Activated CD8-positive, alpha-beta memory T cell treated with anti-CD3 and anti-CD28 coated beads, Interleukin-2, amount 10 ng/mL, durations not matched to agents 7 days and 5 days (primary cell): ENCODE data around the gene KRT71. TPM values are rescaled to one million over a fixed set of nuclear protein-coding genes. Genes with fewer than 3 reads are reported as not detected.
"Not testable (repeated sequence)": the region's sequence is repeated elsewhere in the genome, so short reads cannot be mapped to it uniquely, and the experiment has no call there.

Source experiments
- ATAC-seq: fragments of 150-1000 bp; cut with Tn5 transposase; one replicate; pipeline ENCODE4 v1.10.0; 2021; ENCODE audit warnings: moderate library complexity
- CTCF ChIA-PET: fragments of 350-600 bp; sonication (Branson Sonifier 250); formaldehyde crosslinking; loops from one replicate; lab custom pipeline; 2021; ENCODE audit warnings: antibody characterized with exemption; lab: Charles Lee
- DNase-seq: peaks from one replicate; pipeline ENCODE4 v3.0.0-alpha.2; 2020
- H3K27ac Mint-ChIP-seq: one replicate; pipeline ENCODE4 v1.8.0; 2021; ENCODE audit warnings: mild to moderate bottlenecking, mixed read lengths
- H3K27me3 Mint-ChIP-seq: one replicate; pipeline ENCODE4 v1.8.0; 2021; ENCODE audit warnings: mixed read lengths
- H3K36me3 Mint-ChIP-seq: one replicate; pipeline ENCODE4 v1.8.0; 2021; ENCODE audit warnings: mild to moderate bottlenecking, mixed read lengths
- H3K4me1 Mint-ChIP-seq: one replicate; pipeline ENCODE4 v1.8.0; 2021; ENCODE audit warnings: mixed read lengths
- H3K4me3 Mint-ChIP-seq: one replicate; pipeline ENCODE4 v1.8.0; 2021; ENCODE audit warnings: mild to moderate bottlenecking, moderate library complexity, mixed read lengths
- H3K9me3 Mint-ChIP-seq: one replicate; pipeline ENCODE4 v1.8.0; 2022; ENCODE audit warnings: low read depth, mixed read lengths
- total RNA-seq, 2 experiments: library from RNA; stranded (reverse); gene quantifications; one replicate each; pipeline ENCODE4 v1.2.3, GENCODE V29; 2021

KRT71 gene
- total RNA-seq: not detected

DNA sequence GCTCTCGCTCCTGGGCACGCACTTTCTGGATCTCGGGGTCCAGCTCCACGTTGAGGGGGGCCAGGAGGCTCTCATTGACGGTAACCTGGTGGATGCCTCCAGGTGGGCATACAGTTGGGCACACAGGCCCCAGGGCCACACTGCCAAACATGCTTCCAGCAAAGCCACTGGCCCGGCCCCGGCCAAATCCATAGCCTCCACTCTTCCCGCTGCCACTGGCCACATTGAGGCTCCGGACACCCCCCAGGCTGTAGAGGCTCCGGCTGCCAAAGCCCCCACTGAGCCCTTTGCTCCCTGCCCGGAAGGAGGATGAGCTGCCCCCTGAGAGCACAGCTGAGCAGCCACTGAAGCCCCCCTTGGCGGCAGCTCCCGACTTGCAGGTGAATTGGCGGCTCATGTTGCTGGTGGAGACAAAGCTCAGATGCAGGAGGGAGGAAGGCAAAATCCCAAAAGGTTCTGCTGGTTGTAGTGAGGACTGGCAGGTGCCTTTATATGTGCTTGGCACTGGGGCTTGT is at the start of gene KRT71:
KRT71 (minus strand) TSS at position 465 of the 515 bp plus-strand sequence; CDS start at position 397, 68 bp downstream.
- ATAC-seq (no peak), DNase-seq (no peak)
- CTCF ChIA-PET: no interaction called here
- H3K4me1 Mint-ChIP-seq: peaks cover 2% of the 10 kb centered on the region
- no peak within 1 kb of the TSS for H3K4me3 Mint-ChIP-seq
- no peaks in the 10 kb centered on the region for H3K36me3 Mint-ChIP-seq
- no peaks in the 10 kb centered on the region for H3K9me3 Mint-ChIP-seq
- no peak within 1 kb of the TSS for H3K27ac Mint-ChIP-seq
- H3K27me3 Mint-ChIP-seq: peaks cover 32% of the 10 kb centered on the region

DNA sequence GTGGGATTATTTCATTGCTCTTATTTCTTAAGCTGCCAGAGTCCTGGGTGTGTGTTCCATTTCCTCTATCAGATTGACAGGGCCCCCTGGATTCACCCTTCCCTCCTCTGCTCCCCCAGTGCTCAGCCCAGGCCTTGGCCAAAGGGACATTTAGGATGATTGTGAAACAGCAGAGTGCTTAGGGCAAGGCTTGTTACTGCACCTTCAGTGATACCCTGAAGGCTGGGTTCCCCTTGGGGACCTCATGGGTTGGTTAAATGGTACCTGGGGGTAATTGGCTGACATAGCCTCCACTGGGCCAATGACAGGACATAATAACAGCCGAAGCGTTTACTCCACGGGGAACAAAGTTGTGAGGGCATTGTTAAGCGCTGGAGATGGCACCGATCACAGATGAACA is 49.6 kb upstream of the KRT71 start:
- CTCF ChIA-PET: no interaction called here
- peak; percentile 23 for DNase-seq
- H3K9me3 Mint-ChIP-seq: no peaks in the 10 kb centered on the region

DNA sequence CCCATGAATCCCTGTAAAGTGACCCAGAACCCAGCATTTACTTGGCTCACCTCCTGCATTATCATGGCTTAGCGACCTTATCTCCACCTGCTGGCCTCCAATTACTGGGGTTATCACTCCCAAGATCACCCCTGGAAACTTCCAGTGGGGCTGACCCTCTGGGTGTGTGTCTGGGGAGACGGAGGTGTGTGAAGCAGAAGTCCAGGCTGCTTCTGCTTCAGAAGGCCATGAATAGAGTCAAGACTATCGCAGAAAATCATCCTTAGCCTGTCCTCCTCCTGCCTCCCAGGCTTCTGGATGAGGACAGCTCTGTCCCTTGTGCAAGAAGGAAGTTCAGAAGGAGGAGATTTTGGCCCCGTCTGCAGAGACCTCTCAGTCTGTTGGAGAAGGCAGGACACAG is 48.7 kb upstream of the KRT71 start:
- peaks cover 34% of the 10 kb centered on the region for H3K27me3 Mint-ChIP-seq
- CTCF ChIA-PET: no interaction called here
- no peaks in the 10 kb centered on the region for H3K4me1 Mint-ChIP-seq
- peak; percentile 16 for DNase-seq
- no peak for ATAC-seq
- H3K36me3 Mint-ChIP-seq: no peaks in the 10 kb centered on the region
- H3K4me3 Mint-ChIP-seq: no peak overlapping the region
- H3K27ac Mint-ChIP-seq: no peak overlapping the region
- H3K9me3 Mint-ChIP-seq: no peaks in the 10 kb centered on the region

More for the DNA sequence above, 49.6 kb upstream of the KRT71 start:
- no peaks in the 10 kb centered on the region for H3K36me3 Mint-ChIP-seq
- no peak overlapping the region for H3K4me3 Mint-ChIP-seq
- H3K27ac Mint-ChIP-seq: no peak overlapping the region
- H3K4me1 Mint-ChIP-seq: no peaks in the 10 kb centered on the region
- no peak for ATAC-seq
- peaks cover 32% of the 10 kb centered on the region for H3K27me3 Mint-ChIP-seq

DNA sequence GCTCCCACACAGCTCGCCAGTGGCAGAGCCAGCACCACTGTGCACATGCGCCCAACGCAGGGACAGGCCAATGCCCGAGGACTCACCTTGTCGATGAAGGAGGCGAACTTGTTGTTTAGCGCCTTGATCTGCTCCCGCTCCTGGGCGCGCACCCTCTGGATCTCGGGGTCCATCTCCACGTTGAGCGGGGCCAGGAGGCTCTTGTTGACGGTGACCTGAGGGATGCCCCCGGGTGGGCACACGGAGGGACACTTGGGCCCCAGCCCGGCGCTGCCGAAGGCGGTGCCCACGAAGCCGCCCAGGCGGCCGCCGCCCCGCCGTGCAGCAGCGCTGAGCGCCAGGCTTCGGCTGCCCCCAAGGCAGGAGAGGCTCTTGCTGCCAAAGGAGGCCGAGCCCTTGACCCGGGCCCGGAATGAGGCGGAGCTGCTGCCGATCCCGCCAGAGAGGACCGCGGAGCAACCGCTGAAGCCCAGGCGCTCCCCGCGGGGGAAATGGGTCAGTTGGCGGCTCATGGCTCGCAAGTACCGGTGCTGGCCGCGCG is 48.1 kb upstream of the KRT71 start, which contains the start of gene KRT72:
KRT72 (minus strand) TSS at position 523 of the 541 bp plus-strand sequence; CDS start at position 512, 11 bp downstream.
- no peak for ATAC-seq
- H3K4me3 Mint-ChIP-seq: no peak within 1 kb of the TSS
- H3K27me3 Mint-ChIP-seq: peaks cover 36% of the 10 kb centered on the region
- H3K4me1 Mint-ChIP-seq: no peaks in the 10 kb centered on the region
- peak; percentile 23 for DNase-seq
- no peaks in the 10 kb centered on the region for H3K36me3 Mint-ChIP-seq
- CTCF ChIA-PET: no interaction called here
- no peaks in the 10 kb centered on the region for H3K9me3 Mint-ChIP-seq
- no peak within 1 kb of the TSS for H3K27ac Mint-ChIP-seq

DNA sequence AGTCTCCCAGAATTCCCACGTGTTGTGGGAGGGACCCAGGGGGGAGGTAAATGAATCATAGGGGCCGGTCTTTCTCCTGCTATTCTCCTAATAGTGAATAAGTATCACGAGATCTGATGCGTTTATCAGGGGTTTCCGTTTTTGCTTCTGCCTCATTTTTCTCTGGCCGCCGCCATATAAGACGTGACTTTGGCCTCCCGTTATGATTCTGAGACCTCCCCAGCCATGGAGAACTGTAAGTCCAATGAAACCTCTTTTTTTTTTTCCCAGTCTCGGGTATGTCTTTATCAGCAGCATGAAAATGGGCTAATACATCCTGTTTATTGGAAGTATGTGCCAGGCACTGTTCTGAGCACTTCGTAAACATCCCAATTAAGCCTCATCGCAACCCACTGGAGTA is 47.5 kb upstream of the KRT71 start:
- H3K4me1 Mint-ChIP-seq: no peaks in the 10 kb centered on the region
- H3K27me3 Mint-ChIP-seq: peaks cover 39% of the 10 kb centered on the region
- CTCF ChIA-PET: no interaction called here
- DNase-seq (no peak), ATAC-seq (no peak)
- no peak overlapping the region for H3K27ac Mint-ChIP-seq
- no peak overlapping the region for H3K4me3 Mint-ChIP-seq
- H3K9me3 Mint-ChIP-seq: no peaks in the 10 kb centered on the region
- H3K36me3 Mint-ChIP-seq: no peaks in the 10 kb centered on the region

DNA sequence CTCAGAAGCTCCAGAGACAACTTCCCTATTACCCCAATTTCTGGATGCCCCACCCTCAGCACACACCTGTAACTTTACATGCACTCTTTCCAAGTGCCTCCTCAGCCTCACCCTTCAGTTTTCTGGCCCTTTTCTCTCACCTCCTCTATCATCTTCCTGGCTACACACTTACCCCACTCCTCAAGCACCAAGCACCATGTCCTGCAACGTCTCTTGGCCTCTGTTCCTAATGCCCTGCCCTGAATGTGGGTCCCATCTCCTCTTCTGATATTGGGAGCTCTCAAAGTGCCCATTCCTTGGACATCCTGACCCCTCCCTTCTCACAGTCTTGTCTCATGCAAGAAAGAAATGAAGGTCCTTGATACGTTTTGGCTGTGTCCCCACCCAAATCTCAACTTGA is 47.1 kb upstream of the KRT71 start:
- Mint-ChIP-seq H3K36me3 (no peaks in the 10 kb centered on the region), H3K4me1 (no peaks in the 10 kb centered on the region), H3K27me3 (peaks cover 39% of the 10 kb centered on the region), H3K27ac (no peak overlapping the region), H3K9me3 (no peaks in the 10 kb centered on the region), H3K4me3 (no peak overlapping the region)
- ATAC-seq (no peak), DNase-seq (peak; percentile 15)
- CTCF ChIA-PET: no interaction called here

DNA sequence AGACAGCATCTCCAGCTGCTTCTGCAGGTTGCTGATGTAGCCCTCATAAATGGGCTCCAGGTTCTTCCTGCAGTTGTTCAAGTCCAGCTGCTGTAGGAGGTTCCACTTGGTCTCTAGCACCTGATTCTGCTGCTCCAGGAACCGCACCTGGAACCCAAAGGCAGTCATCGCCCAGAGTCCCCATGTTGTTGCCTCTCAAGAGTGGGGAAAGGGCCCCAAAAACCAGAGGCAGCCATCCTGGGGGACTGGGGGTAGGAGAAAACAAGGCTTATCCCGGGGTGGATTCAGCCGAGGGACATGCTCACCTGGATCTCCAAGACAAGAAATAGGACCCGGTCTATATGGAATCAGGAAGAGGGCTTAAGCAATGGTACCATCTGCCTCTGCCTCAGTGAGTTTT is 46.0 kb upstream of the KRT71 start:
- H3K27ac Mint-ChIP-seq: no peak overlapping the region
- no peak for ATAC-seq
- no peaks in the 10 kb centered on the region for H3K9me3 Mint-ChIP-seq
- CTCF ChIA-PET: no interaction called here
- H3K27me3 Mint-ChIP-seq: peaks cover 43% of the 10 kb centered on the region
- H3K4me3 Mint-ChIP-seq: no peak overlapping the region
- peak; percentile 36 for DNase-seq
- no peaks in the 10 kb centered on the region for H3K4me1 Mint-ChIP-seq
- no peaks in the 10 kb centered on the region for H3K36me3 Mint-ChIP-seq

DNA sequence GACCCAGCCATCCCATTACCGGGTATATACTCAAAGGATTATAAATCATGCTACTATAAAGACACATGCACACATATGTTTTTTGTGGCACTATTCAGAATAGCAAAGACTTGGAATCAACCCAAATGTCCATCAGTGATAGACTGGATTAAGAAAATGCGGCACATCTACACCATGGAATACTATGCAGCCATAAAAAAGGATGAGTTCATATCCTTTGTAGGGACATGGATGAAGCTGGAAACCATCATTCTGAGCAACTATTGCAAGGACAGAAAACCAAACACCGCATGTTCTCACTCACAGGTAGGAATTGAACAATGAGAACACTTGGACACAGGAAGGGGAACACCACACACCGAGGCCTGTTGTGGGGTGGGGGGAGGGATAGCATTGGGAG is 41.3 kb upstream of the KRT71 start:
- ATAC-seq, H3K36me3 Mint-ChIP-seq, H3K4me3 Mint-ChIP-seq, H3K27ac Mint-ChIP-seq, H3K4me1 Mint-ChIP-seq, CTCF ChIA-PET, DNase-seq, H3K9me3 Mint-ChIP-seq: not testable (repeated sequence)
- H3K27me3 Mint-ChIP-seq: peaks cover 32% of the 10 kb centered on the region

DNA sequence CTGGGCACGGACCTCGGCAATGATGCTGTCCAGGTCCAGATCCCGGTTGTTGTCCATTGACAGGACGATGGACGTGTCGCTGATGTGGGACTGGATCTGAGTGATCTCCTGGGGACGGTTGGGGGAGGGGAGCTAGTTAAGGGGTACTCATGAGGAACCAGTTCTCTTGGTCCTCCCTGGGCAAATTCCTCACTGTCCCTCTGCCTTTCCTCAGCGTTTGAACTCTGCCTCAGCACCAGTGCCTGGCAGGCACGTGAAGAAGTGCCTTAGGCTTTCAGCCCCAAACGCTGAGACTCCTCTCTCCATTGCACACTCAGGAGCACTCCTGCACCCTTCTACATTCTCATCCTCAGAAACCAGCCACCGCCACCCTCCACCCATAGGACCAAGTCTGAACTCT is 38.6 kb upstream of the KRT71 start:
- no peak for DNase-seq
- Mint-ChIP-seq H3K36me3 (no peaks in the 10 kb centered on the region), H3K27ac (no peak overlapping the region), H3K9me3 (no peaks in the 10 kb centered on the region), H3K4me1 (peaks cover 2% of the 10 kb centered on the region), H3K27me3 (peaks cover 20% of the 10 kb centered on the region), H3K4me3 (no peak overlapping the region)
- no peak for ATAC-seq
- CTCF ChIA-PET: interaction anchor here (24.3 kb wide), 1 partner anchor 284 kb away, joined by 459 read pairs; no protein-coding TSS in a partner anchor

DNA sequence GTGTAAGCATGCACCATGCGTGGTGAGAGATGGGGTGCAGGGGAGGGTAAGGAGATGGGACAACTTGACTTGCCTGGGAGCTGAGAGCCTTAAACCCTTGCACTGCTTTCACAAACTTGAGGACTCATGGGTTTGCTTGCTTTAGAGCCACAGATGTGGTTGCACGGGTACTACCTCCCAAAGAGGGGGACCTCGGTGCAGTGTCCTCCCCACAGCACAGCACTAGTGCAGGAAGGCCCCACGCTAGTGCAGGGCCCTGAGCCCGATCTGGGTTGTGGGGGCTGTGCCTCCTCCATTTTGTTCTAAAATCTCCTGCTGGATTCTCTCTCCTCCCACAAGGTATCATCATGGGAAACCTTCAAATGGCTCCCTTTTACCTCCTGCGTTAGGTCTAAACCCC is 37.1 kb upstream of the KRT71 start:
- no peak for ATAC-seq
- CTCF ChIA-PET: interaction anchor here (24.3 kb wide), 1 partner anchor 285 kb away, joined by 459 read pairs; no protein-coding TSS in a partner anchor
- H3K27me3 Mint-ChIP-seq: peaks cover 15% of the 10 kb centered on the region
- DNase-seq: no peak
- peaks cover 14% of the 10 kb centered on the region for H3K4me1 Mint-ChIP-seq
- H3K9me3 Mint-ChIP-seq: no peaks in the 10 kb centered on the region
- H3K27ac Mint-ChIP-seq: no peak overlapping the region
- no peak overlapping the region for H3K4me3 Mint-ChIP-seq
- no peaks in the 10 kb centered on the region for H3K36me3 Mint-ChIP-seq

DNA sequence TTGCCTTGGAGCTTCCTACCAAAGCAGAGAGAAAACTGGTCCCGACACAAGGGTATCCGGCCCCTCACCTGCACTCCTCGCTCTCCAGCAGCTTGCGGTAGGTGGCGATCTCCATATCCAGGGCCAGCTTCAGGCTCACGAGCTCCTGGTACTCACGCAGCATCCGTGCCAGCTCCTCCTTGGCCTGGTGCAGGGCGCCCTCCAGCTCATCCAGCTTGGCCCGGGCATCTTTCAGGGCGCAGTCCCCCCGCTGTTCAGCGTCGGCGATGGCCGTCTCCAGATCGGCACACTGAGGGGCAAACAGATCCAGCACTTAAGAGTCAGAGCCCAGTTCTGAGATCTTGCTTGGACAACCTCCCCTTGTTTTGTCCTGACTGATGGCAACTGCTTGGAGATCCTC is 34.6 kb upstream of the KRT71 start:
- no peaks in the 10 kb centered on the region for H3K36me3 Mint-ChIP-seq
- no peak overlapping the region for H3K27ac Mint-ChIP-seq
- peaks cover 2% of the 10 kb centered on the region for H3K27me3 Mint-ChIP-seq
- ATAC-seq: no peak
- H3K4me1 Mint-ChIP-seq: peaks cover 14% of the 10 kb centered on the region
- H3K4me3 Mint-ChIP-seq: no peak overlapping the region
- no peak for DNase-seq
- H3K9me3 Mint-ChIP-seq: no peaks in the 10 kb centered on the region
- CTCF ChIA-PET: interaction anchor here (1.4 to 24.3 kb wide), 2 partner anchors 10 to 288 kb away, joined by 4 to 459 read pairs; no protein-coding TSS in a partner anchor

DNA sequence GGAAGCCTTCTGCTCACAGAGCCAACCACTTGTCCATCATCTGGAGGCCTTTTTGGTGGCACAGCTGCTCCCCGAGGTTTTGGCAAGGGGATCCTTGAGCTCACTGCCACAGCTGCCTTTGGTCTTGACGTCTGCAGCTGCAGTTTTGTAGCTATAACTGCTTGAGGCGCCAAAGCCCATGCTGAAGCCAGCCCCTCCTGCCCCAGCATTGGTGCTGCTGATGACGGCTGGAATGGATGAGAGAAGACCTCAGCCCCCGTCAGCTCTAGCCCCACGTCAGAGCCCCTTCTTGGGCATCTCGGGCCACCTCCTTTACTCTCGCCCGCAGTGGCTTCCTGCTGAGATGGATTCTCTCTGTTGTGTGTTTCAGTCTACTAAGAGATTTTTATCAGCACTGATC is 33.0 kb upstream of the KRT71 start:
- ATAC-seq (peak; percentile 67), DNase-seq (peak; percentile 61)
- no peaks in the 10 kb centered on the region for H3K9me3 Mint-ChIP-seq
- H3K4me1 Mint-ChIP-seq: peaks cover 14% of the 10 kb centered on the region
- H3K27ac Mint-ChIP-seq: no peak overlapping the region
- H3K36me3 Mint-ChIP-seq: no peaks in the 10 kb centered on the region
- no peak overlapping the region for H3K4me3 Mint-ChIP-seq
- CTCF ChIA-PET: interaction anchor here (0.6 to 24.3 kb wide), 9 partner anchors 9 to 401 kb away, joined by 3 to 459 read pairs (median 3); no protein-coding TSS in a partner anchor
- H3K27me3 Mint-ChIP-seq: no peaks in the 10 kb centered on the region

DNA sequence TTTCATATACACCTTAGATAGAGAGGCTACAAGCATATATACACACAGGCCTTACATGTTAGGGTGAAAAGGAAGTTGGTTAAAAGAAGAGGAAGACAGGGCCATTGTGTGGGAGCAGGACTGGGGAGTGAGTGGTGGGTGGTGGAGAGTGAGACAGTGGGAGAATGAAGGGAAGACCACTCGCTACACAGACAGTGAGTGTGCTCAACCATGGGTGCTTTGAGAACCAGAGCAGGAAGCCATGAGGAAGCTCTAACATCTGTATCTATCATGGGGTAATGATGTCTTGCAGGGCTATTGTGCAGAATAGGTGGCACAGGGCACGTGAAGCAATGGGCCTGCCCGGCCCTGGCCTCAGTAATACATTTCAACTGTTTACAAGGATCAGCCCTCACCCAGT is 32.1 kb upstream of the KRT71 start:
- Mint-ChIP-seq H3K36me3 (no peaks in the 10 kb centered on the region), H3K27me3 (no peaks in the 10 kb centered on the region), H3K27ac (no peak overlapping the region), H3K4me1 (peaks cover 14% of the 10 kb centered on the region), H3K4me3 (no peak overlapping the region), H3K9me3 (no peaks in the 10 kb centered on the region)
- ATAC-seq: no peak
- DNase-seq: no peak
- CTCF ChIA-PET: interaction anchor here (0.6 to 24.3 kb wide), 5 partner anchors 64 to 462 kb away, joined by 3 to 459 read pairs (median 3); no protein-coding TSS in a partner anchor

DNA sequence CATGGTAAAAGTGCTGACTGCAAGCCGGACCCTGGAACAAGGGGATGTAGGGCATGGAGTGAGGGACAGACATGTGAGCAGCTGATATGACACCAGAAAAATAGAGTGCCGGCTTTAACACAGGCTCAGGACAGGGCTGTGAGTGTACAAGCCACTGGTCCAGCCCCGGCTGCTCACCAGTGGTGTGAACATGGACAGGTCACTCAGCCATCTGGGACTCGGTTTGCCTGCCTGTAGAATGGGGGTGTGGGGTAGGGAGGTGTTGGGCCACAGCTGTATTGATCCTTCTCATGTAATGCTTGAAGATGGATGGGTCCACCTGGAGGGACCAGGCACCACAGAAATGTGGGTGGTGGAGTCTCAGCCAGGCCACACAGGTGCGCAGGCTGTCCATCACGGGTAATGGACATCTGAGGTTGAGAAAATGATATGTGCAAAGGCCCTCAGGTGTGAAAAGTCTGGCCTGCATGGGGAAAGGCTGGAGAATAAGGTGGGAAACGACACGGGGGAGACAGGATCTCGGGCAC is 31.3 kb upstream of the KRT71 start:
- no peaks in the 10 kb centered on the region for H3K9me3 Mint-ChIP-seq
- no peak for ATAC-seq
- no peak overlapping the region for H3K27ac Mint-ChIP-seq
- peaks cover 14% of the 10 kb centered on the region for H3K4me1 Mint-ChIP-seq
- DNase-seq: no peak
- no peak overlapping the region for H3K4me3 Mint-ChIP-seq
- CTCF ChIA-PET: interaction anchor here (1.8 to 24.3 kb wide), 2 partner anchors 176 to 291 kb away, joined by 4 to 459 read pairs; no protein-coding TSS in a partner anchor
- H3K27me3 Mint-ChIP-seq: no peaks in the 10 kb centered on the region
- no peaks in the 10 kb centered on the region for H3K36me3 Mint-ChIP-seq
